HG02759 (cell line): ENCODE results near the gene LSM14B.

Source experiments
- ATAC-seq: cut with Tn5 transposase; IDR thresholded peaks from one replicate; pipeline ENCODE4 v1.9.1; 2021; ENCODE audit warnings: mild to moderate bottlenecking, moderate library complexity; ENCODE audit not compliant: unreplicated experiment

LSM14B gene

DNA sequence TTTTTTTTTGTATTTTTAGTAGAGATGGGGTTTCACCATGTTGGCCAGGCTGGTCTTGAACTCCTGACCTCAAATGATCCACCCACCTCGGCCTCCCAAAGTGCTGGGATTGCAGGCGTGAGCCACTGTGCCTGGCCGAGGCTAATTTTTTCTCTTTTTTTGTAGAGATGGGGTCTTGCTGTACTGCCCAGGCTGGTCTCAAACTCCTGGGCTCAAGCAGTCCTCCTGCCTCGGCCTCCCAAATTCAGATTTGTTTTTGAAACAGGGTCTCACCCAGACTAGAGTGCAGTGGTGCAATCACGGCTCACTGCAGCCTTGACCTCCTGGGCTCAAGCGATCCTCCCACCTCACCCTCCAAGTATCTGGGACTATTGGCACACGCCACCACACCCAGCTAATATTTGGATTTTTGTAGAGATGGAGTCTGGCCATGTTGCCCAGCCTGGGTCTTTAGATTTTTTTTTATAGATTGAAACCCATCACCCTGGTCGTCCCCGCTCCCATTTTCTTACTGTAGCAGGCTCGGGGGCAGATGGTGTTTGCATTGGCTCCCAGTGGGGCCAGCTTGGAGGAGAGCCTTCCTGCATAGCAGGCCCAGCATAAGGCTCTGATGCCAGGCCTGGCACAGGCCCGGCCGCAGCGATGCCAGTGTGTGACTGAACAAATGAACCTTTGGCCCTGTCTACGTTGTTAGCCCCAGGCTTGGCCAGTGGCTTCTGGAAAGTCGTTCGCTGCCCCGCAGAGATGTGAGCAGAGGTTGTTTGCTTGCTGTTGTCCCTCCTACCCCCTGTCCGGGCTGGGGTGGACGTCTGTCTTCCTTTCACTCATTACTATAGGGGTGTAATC is 56.3 kb downstream of the LSM14B start:
- no peak for ATAC-seq

DNA sequence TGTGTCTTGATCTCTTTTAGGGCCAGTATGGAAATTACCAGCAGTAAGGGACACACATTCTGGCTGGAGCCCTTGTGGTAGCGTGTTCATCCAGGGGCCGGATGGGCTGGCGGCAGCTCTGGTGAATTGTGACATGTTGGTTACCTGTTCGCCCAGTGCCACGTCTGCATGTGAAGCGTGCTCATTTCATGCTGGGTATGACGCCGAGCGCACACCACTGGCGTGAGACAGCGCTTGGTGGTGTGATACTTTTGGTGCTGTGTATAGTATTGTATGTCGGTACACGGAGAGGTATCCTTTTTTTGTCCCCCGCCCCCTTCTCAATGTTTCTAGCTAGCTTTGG is 56.9 kb downstream of the LSM14B start:
- ATAC-seq = no peak

DNA sequence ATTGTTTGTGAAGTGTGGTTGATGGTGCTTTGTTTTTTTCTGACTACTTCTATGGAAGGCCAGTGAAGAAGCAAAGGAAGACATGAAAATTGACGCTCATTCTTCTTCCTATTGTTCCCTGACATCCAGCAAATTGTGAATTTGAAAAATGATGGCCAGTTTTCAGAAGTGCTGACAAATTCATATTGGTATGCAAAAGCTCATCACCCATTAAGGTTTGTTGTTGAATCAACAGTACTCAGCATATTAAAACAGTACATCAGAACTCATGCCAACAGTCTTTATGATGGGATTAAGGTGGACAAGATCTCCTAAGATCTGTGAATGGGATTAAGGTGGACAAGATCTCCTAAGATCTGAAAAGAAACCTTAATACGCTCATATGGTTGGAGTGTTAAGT is 59.5 kb downstream of the LSM14B start:
- ATAC-seq = no peak

DNA sequence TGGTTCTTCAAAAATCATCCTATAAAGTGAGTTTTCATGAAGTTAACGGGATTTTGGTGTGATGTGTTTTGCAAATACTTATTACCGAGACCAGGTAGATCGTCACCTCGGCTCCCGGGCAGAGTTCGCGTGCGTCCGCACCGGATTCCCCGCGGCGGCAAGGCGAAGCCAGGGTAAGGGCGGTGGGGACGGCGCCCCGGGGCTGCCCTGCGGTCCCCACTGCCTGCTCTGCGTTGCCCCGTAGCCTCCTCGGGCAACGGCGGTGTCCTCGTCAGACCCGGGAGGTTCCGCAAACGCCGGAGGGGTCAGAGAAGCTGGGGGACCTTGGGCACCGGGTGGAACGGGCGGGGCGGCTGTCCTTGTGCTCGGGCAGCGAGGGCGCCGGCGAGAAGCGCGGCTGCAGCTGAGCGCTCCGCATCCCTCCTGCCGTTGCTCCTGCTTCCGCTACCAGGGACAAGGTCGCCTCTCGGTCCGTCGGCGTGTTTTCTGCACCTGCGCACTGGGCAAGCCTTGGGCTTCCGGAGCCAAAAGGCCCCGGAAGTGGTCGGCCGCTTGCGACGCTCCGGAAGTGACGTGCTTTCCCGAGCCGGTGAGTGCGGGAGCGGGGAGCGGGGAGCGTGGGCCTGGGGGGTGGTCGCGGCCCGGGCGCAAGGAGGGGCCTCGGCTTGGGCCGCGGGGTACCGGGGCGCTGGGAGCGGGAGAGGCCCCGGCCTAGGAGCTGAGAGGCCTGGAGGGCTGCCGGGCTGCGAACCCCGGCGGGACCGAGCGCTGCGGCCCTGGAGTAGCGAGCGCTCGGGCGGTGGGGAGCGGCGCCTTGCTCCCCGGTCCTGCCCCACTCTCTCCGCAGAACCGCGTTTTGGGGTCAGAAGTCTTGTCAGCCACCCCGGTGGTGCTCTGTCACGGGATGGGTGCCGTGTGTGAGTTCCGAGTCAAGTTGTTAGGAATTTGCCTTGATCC is 60.5 kb downstream of the LSM14B start, which contains the start of gene MTG2:
Gene MTG2, plus strand, starts transcription at position 560 of the 957 bp plus-strand sequence. CDS start 10,393 bp downstream, outside the sequence.
- ATAC-seq = peak; percentile 95

DNA sequence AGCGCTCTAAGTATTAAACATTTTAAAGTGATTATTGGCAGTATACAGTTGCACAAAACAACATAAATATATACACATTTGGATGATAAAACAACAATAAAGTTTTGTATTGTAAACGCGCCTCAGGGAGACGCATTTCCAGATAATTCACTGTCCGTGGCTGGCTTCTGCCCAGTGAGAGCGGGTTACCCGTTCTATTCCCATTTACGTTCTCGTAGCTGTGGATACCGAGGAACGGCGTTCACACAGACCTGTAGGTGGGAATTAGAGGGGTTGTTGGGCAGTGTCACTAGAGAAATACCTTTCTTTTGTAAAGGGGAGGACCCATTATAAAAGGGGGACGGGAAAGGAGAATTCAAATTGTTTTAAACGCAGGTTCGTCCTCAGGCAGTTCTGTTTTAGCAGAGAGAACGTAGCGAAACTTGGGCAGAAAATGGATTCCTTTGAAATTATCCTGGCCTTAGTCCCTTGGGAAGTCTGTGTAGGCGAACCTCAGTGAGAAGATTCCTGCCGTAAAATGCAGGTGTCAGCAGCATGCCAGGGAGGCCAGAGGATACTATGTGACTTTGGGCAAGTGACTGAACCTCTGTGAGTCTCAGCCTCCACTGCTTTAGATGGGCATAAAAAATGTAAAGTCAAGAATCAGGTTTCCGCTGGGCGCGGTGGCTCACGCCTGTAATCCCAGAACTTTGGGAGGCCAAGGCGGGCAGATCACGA is 61.3 kb downstream of the LSM14B start:
- ATAC-seq = no peak
